Caki2 (cell line): ENCODE results near the gene PIGL. TPM values are rescaled to one million over a fixed set of nuclear protein-coding genes. Genes with fewer than 3 reads are reported as not detected.

Source experiments
- DNase-seq: peaks from one replicate; pipeline ENCODE4 v3.0.0-alpha.2; 2015; ENCODE audit warnings: low read depth
- in situ Hi-C: cut with HindIII; loops from 2 replicates; pipeline ENCODE4 v1.10.0; 2016; ENCODE audit warnings: low sequenced_read_pairs, low pct_unique_long_range_greater_than_20kb, mixed read lengths
- total RNA-seq: library from RNA; depleted of rRNA; stranded (reverse); fragments of >200 nt; shearing (Covaris generic); gene quantifications from 2 replicates; pipeline ENCODE4 v1.2.3, GENCODE V29; 2014; ENCODE audit warnings: low replicate concordance

PIGL gene
- total RNA-seq, 1 experiment from 2014 or later, result 22.0 TPM

GRCh38 chr17:16261049-16261448 is 44.0 kb downstream of the PIGL start:
- in situ Hi-C loops, result no loop called here
- DNase-seq, result no peak

GRCh38 chr17:16262201-16262600 is 45.2 kb downstream of the PIGL start:
- no peak for DNase-seq
- in situ Hi-C loops, result no loop called here

GRCh38 chr17:16267174-16267573 is 50.2 kb downstream of the PIGL start:
- DNase-seq, result no peak
- in situ Hi-C loops, result no loop called here

GRCh38 chr17:16269658-16270057 is 52.6 kb downstream of the PIGL start:
- in situ Hi-C loops, result no loop called here

GRCh38 chr17:16272111-16272840 is 55.3 kb downstream of the PIGL start:
- in situ Hi-C loops, result no loop called here

More at GRCh38 chr17:16269658-16270057, 52.6 kb downstream of the PIGL start:
- no peak for DNase-seq

GRCh38 chr17:16273499-16273898 is 56.5 kb downstream of the PIGL start:
- DNase-seq, result no peak
- in situ Hi-C loops, result no loop called here

More at GRCh38 chr17:16272111-16272840, 55.3 kb downstream of the PIGL start:
- no peak for DNase-seq

GRCh38 chr17:16273929-16274339 is 56.9 kb downstream of the PIGL start:
- in situ Hi-C loops, result no loop called here
- DNase-seq, result no peak

- no peak for DNase-seq
- in situ Hi-C loops, result no loop called here
Observed at GRCh38 chr17:16275024-16275423, 58.0 kb downstream of the PIGL start.

GRCh38 chr17:16277163-16277562 is 60.2 kb downstream of the PIGL start:
- in situ Hi-C loops, result no loop called here
- DNase-seq, result no peak

- in situ Hi-C loops, result no loop called here
- no peak for DNase-seq
Observed at GRCh38 chr17:16281351-16281750, 64.3 kb downstream of the PIGL start.

GRCh38 chr17:16282522-16282921 is 65.5 kb downstream of the PIGL start:
- peak; percentile 44 for DNase-seq
- in situ Hi-C loops, result no loop called here

GRCh38 chr17:16283705-16284104 is 66.7 kb downstream of the PIGL start:
- DNase-seq, result no peak
- in situ Hi-C loops, result no loop called here

GRCh38 chr17:16285646-16286008 is 68.6 kb downstream of the PIGL start:
- in situ Hi-C loops, result no loop called here
- DNase-seq, result no peak

- DNase-seq, result peak; percentile 97
Observed at GRCh38 chr17:16286009-16286946, 69.3 kb downstream of the PIGL start.

GRCh38 chr17:16286947-16287562 is 70.0 kb downstream of the PIGL start:
- in situ Hi-C loops, result no loop called here
- DNase-seq, result no peak

More at GRCh38 chr17:16286009-16286946, 69.3 kb downstream of the PIGL start:
- in situ Hi-C loops, result no loop called here

- DNase-seq, result peak; percentile 66
- in situ Hi-C loops, result no loop called here
Observed at GRCh38 chr17:16287563-16288027, 70.6 kb downstream of the PIGL start.

GRCh38 chr17:16288860-16289571 is 72.0 kb downstream of the PIGL start:
- no peak for DNase-seq
- in situ Hi-C loops, result no loop called here

GRCh38 chr17:16293931-16294330 is 76.9 kb downstream of the PIGL start:
- DNase-seq, result no peak
- in situ Hi-C loops, result no loop called here
